Neural progenitor cell (in vitro differentiated cells): ENCODE measurements around the gene EFCAB6.

Source experiments
- CTCF ChIP-seq: fragments of 200-600 bp; sonication (generic); IDR thresholded peaks from 2 replicates; pipeline ENCODE4 v1.5.1; 2017; ENCODE audit warnings: antibody characterized with exemption, mild to moderate bottlenecking
- EZH2 ChIP-seq: fragments of 200-600 bp; sonication (generic); IDR thresholded peaks from 2 replicates; pipeline ENCODE4 v1.6.1; 2017; ENCODE audit warnings: antibody characterized with exemption, mild to moderate bottlenecking, moderate library complexity

- TF ChIP-seq CTCF = no peak
- no peak for TF ChIP-seq EZH2
Observed at GRCh38 chr22:43616645-43617044, 195.5 kb downstream of the EFCAB6 start.
